Measurements from ENCODE around the gene ZNF467.
A peak's percentile ranks its signal among the peaks of the same experiment; 100 is the strongest.

The ZNF467 gene

GRCh38 chr7:149772956-149773434 is 393 bp downstream of the ZNF467 start:
- H3K4me1 ChIP-seq: peaks cover 17% of the 10 kb centered on the region
- peak; percentile 29 for DNase-seq
- no peaks in the 10 kb centered on the region for H3K9me3 ChIP-seq
- no peak for TF ChIP-seq CTCF (IDR thresholded peaks at IDR 0.05; ENCODE audit: low read depth, low read length)
- H3K4me3 ChIP-seq (ENCODE audit: low read depth, low read length): peak overlapping the region; percentile 51
- no peaks in the 10 kb centered on the region for H3K36me3 ChIP-seq
- peaks cover 2% of the 10 kb centered on the region; the same call in 1 of the 2 replicates for H3K27me3 ChIP-seq

- Histone ChIP-seq H3K36me3 (no peaks in the 10 kb centered on the region), H3K4me1 (peaks cover 17% of the 10 kb centered on the region), H3K27me3 (peaks cover 2% of the 10 kb centered on the region; the same call in 1 of the 2 replicates), H3K9me3 (no peaks in the 10 kb centered on the region), H3K4me3 (ENCODE audit: low read depth, low read length) (peak overlapping the region; percentile 59)
- TF ChIP-seq CTCF (IDR thresholded peaks at IDR 0.05; ENCODE audit: low read depth, low read length): no peak
- no peak for DNase-seq
Observed at GRCh38 chr7:149772241-149772955, 990 bp downstream of the ZNF467 start.

- TF ChIP-seq CTCF (IDR thresholded peaks at IDR 0.05; ENCODE audit: low read depth, low read length): no peak
- peaks cover 15% of the 10 kb centered on the region for H3K4me1 ChIP-seq
- peak; percentile 93 for DNase-seq
- H3K9me3 ChIP-seq: no peaks in the 10 kb centered on the region
- no peaks in the 10 kb centered on the region for H3K36me3 ChIP-seq
- H3K4me3 ChIP-seq (ENCODE audit: low read depth, low read length): peak overlapping the region; percentile 59
- peaks cover 6% of the 10 kb centered on the region for H3K27me3 ChIP-seq
Observed at GRCh38 chr7:149771720-149772240, 1.6 kb downstream of the ZNF467 start.

GRCh38 chr7:149770728-149771636 is 2.4 kb downstream of the ZNF467 start:
- Histone ChIP-seq H3K27me3 (peaks cover 14% of the 10 kb centered on the region), H3K9me3 (no peaks in the 10 kb centered on the region), H3K4me3 (ENCODE audit: low read depth, low read length) (peak overlapping the region; percentile 41), H3K4me1 (peaks cover 9% of the 10 kb centered on the region), H3K36me3 (no peaks in the 10 kb centered on the region)
- TF ChIP-seq CTCF (IDR thresholded peaks at IDR 0.05; ENCODE audit: low read depth, low read length): no peak
- no peak for DNase-seq

- Histone ChIP-seq H3K4me1 (peaks cover 4% of the 10 kb centered on the region), H3K27me3 (peaks cover 25% of the 10 kb centered on the region), H3K4me3 (ENCODE audit: low read depth, low read length) (no peak overlapping the region), H3K36me3 (no peaks in the 10 kb centered on the region), H3K9me3 (no peaks in the 10 kb centered on the region)
- no peak for TF ChIP-seq CTCF (IDR thresholded peaks at IDR 0.05; ENCODE audit: low read depth, low read length)
- DNase-seq: no peak
Observed at GRCh38 chr7:149769915-149770314, 3.5 kb downstream of the ZNF467 start.

All from BE2C (cell line).